Amniotic stem cell (primary cell): Measurements from ENCODE around the gene SYDE2.
"Not testable (repeated sequence)": the region's sequence is repeated elsewhere in the genome, so short reads cannot be mapped to it uniquely, and the experiment has no call there.

Experiments
- DNase-seq: peaks from one replicate; lab custom pipeline; 2025; lab: John Stamatoyannopoulos, UW

Gene SYDE2

GRCh38 chr1:85208488-85208887 is 7.7 kb upstream of the SYDE2 start:
- DNase-seq = no peak

DNA sequence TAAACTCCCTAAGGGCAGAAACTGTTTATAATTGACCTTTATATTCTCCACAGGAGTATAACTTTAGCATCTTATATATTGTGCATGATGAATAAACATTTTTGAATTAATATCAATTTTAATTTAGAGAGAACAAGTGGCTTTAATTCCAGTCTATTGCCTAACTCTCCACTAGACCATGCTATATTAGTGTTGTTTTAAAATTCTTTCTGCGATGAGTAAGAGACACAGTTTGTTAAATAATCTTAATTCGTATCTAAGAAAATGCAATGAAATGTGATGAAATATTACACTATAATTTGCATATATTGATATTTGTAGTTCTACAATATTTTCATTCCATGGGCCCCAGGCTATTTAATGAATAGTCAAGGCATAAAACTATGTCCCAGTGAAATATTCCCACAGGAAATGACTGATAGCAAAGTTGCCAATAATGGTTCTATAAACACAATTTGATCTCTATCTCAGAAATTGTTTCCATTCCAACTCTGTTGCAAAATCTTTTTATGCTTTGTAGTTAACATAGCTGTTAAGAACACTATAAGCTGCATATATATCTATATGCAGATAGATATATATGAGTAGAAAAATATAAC is 2.9 kb upstream of the SYDE2 start:
- DNase-seq = no peak

DNA sequence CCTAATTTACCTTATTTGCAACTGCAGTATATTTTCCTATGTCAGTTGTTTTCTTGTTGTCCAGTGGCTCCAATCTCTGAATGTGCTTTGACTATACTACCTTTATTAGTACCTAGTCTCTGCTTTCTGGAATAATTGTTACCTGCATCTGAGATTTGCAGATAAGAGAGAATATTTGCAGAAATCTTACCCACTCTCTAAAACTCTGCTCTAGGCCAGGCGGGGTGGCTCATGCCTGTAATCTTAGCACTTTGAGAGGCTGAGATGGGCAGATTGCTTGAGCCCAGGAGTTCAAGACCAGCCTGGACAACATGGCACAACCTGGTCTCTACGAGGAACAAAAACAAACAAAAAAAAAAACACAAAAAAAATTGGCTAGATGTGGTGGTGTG is 2.0 kb upstream of the SYDE2 start:
- no peak for DNase-seq

DNA sequence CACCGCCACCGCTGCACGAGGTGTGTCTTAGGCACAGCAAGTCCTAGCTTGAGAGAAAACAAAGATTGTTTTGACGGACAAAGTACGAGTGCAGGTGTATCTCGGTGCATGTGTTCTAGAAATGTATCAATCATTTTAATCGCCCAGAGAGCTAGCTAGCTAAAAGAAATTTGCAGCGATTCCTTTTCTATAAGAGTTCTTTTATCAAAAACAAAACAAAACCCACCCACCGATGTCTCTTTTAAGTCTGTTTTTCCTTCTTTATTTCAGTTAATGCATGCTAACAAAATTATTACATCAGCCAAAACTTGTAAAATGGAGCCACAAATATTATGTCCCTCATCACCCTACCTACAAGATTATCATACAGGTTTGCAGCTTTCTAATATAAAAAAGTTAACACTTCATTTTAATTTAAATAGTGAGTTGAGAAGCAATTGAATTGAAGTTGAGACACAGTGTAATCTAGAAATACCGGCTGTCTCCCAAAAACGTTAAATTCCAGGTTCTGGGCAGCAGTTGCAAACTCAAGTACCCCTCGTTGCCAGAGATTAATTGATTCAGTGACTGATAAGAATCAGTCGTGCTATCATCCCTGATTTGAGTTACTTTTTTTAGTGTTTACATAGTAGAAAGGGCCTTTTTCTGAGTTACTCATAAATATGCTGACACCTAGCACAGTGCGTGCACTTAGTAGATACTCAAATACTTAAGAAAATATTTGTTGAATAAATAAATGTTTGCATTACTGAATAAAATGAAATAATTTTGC is 1.5 kb upstream of the SYDE2 start:
- DNase-seq = no peak

DNA sequence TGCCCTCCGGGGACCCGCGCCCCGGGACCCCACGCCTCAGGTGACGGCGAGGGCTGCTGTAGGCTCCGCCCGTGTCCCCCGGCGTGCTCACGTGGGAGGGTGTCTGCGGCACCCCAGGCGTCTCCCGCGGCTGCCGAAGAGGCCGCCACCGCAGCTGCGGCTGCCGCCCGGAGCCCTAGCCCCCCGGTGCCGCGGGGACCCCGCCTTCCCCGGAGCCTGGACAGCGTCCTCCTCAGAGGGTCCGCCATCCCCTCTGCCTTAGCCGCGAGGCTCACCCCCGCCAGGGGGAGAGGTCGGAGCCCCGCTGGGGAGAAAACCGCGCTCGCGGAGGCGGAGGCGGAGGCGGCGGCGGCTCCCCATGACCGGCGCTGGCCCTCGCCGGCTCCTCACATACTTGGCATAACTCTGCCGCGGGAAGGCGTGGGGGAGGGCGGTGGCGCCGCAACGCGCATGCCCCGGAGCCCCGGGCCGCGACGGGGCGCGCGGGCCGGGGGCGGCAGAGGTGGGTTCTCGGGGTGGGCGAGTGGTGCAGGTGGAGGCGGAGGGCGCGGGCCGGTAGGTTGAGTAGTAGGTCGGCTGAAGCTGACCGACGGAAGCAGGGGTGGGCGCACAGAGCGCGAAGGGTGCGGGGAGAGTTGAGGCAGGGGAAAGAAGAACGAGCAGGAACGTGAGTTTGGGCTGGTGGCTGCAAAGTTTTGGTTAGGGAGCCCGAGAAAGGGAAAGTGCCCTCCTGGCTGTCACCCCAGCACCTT is 700 bp upstream of the SYDE2 start:
- DNase-seq = no peak

DNA sequence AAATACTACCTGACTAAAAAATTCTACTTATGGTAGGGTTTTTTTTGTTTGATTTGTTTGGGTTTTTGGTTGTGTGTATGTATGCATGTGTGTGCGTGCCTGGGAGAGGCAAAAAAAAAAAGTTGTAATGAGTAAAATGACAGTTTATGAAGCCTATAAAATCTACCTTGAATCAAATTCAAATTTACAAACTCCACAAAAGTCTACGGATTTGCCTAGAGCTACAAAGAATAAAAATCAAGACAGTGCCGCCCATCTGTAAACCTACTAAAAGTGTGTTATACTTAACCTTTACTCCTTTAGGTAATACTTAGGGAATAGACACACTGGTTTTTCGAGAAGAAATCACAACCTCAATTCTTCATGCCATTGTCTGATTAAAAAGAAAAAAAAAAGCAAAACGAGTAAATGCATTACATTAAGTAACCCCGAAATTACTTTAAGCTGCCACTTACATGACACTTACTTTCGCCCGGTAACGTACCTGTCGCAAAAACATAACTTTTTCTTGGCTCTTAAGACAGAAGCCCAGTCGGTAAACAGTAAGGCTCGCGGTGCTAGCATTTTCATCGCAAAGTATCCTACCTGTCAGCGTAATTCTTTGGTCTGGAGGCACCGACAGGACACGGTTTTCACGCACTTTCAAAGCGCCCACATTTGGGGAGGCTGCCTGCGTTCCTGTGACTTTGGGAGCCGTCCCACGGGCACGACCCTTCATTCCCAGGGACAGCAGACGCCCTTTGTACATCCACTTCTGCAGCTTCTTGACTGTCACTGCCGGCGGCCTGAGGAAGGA is 951 bp downstream of the SYDE2 start:
- DNase-seq = no peak

DNA sequence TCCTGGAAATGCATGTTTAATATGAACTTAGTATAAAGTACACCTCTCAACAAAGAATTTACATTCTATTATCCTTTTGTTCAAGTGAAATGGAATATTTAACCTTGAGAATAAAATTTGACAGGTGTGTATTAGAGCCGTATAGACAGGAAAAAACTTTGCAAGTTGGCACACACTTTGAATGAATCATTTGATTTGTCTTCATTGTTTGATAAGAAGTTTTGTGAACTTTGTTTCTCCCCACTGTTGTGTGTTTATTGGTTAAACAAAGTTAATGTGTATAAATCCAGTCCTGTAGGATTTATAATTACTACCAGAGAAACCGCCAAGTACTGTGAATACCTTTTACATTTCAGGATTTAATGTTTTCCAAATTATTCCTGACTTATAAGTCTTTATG is 2.0 kb downstream of the SYDE2 start:
- no peak for DNase-seq

- no peak for DNase-seq
These were observed 4.5 kb downstream of the SYDE2 start for GRCh38 chr1:85196358-85196757.

GRCh38 chr1:85195703-85196102 is 5.1 kb downstream of the SYDE2 start:
- DNase-seq = no peak

GRCh38 chr1:85192129-85192528 is 8.7 kb downstream of the SYDE2 start:
- not testable (repeated sequence) for DNase-seq

GRCh38 chr1:85189120-85189519 is 11.7 kb downstream of the SYDE2 start:
- DNase-seq = no peak

DNA sequence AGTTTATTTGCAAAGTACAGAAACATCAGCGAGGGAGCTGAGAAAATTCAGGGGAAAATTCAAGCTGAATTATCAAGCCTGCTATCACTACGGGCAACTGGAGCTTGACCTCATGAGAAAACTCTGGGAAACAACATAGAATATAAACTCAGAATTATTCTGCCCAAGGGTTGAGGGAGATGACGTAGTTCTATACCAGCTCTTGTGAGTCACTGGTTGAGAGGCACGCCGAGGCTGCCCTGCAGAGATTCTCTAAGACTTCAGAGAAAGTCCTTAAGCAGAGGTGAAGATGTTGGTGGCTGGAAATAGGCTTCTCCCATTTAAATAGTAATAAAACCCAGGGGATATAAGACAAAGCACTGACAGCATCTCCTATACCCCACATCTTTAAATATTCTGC is 12.3 kb downstream of the SYDE2 start:
- no peak for DNase-seq

GRCh38 chr1:85187021-85187420 is 13.8 kb downstream of the SYDE2 start:
- DNase-seq = not testable (repeated sequence)

- no peak for DNase-seq
These were observed 16.6 kb downstream of the SYDE2 start for GRCh38 chr1:85184245-85184644.

DNA sequence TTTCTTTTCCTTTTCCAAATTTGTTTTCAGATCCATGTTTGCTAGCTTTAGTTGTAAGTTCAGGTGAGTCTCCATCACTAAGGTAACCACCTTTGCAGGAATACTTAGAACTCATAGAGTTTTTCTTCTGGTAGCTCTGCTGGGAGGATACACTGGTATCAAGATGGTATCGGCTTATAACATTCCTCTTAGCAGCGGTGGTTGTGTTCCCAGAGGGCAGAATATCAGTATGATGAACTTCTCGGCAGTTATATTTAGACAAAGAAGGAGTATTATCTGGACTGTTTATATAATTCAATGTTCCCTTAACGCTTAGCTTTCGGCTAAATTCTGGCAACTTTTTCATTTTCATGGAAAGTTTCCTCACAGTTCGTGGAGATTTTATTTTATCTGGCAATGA is 18.1 kb downstream of the SYDE2 start:
- DNase-seq = no peak

- DNase-seq = no peak
These were observed 19.9 kb downstream of the SYDE2 start for GRCh38 chr1:85180869-85181268.

- DNase-seq = no peak
These were observed 21.3 kb downstream of the SYDE2 start for GRCh38 chr1:85179522-85179921.

GRCh38 chr1:85178396-85178795 is 22.4 kb downstream of the SYDE2 start:
- DNase-seq = no peak

DNA sequence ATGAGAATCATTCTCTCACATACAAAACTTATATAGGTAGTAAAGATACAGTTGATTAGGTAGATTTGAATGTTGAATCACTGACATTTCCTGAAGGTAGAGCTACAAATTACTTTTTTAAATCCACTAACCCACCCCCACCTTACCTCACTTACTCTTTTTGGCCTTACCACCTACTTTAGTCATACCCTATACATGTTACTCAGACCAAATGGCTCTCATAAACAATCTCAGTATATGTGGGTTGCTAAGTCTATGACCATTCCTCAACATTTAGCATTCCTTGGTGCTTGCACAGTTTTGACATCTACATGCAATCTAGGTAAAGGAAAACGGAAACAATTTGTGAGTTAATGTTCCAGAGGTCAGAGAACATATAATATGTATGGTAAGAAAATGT is 26.3 kb downstream of the SYDE2 start:
- no peak for DNase-seq

GRCh38 chr1:85172684-85173337 is 28.0 kb downstream of the SYDE2 start:
- no peak for DNase-seq

DNA sequence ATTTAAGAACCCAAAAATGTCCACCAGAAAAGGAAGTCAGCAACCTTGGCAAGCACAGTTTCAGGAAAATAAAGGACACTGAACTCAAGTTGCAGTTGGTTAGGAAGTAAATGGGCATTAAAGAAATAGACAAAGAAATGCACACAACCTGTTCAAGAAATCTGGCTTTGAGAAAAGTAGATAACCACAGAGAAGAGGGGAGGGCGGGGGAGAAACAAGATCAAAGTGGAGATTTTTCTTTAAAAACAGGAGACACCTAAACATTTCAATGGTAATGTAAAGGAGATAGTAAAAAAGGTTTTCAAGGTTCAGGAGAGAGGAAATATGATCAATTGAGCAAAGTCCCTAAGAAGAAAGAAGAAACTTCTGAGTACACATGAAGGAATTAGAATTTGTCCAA is 29.1 kb downstream of the SYDE2 start:
- DNase-seq = no peak

DNA sequence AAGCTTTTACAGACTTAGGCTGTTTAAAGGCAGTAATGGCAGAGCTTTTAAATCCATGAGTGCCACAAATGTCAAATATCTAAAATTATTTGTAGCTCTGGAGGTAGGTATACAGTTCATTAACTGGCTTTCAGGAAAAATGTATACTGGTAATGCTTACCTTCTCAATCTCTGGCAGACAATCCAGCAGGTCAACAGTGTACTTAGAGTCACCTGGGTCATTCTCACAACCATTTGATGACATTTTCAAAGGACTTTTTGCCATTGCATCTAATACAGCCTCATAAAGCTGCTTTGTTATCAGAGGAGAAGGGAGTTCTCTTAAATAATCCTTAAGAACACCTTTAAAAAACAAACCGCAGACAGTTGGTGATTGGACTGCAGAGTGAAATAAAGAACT is 31.9 kb downstream of the SYDE2 start:
- DNase-seq = no peak
